BLaER1 (cell line): ENCODE measurements around the gene NDST1.

ENCODE experiments used
- H3K27ac ChIP-seq: shearing (Covaris generic); formaldehyde crosslinking; 2 replicates; pipeline ENCODE4 v1.8.1; 2022
- H3K27me3 ChIP-seq: shearing (Covaris generic); formaldehyde crosslinking; 2 replicates; pipeline ENCODE4 v1.8.1; 2022
- H3K36me3 ChIP-seq: shearing (Covaris generic); formaldehyde crosslinking; 2 replicates; pipeline ENCODE4 v1.8.1; 2022
- H3K4me1 ChIP-seq: shearing (Covaris generic); formaldehyde crosslinking; 2 replicates; pipeline ENCODE4 v1.8.1; 2022
- H3K4me2 ChIP-seq: shearing (Covaris generic); formaldehyde crosslinking; 2 replicates; pipeline ENCODE4 v1.8.1; 2022
- H3K4me3 ChIP-seq: shearing (Covaris generic); formaldehyde crosslinking; 2 replicates; pipeline ENCODE4 v1.8.1; 2022
- H3K9ac ChIP-seq: shearing (Covaris generic); formaldehyde crosslinking; 2 replicates; pipeline ENCODE4 v1.8.1; 2022
- H3K9me3 ChIP-seq: shearing (Covaris generic); formaldehyde crosslinking; 2 replicates; pipeline ENCODE4 v1.8.1; 2022
- H4K20me1 ChIP-seq: shearing (Covaris generic); formaldehyde crosslinking; 2 replicates; pipeline ENCODE4 v1.8.1; 2022
- Cebpa-rat ChIP-seq: shearing (Covaris generic); IDR thresholded peaks from 2 replicates; pipeline ENCODE4 v1.8.1; 2022

NDST1 gene

GRCh38 chr5:150599917-150600511 lies 92.1 kb downstream of the NDST1 start:
- TF ChIP-seq Cebpa-rat, result no peak
- H3K9ac ChIP-seq, result peak overlapping the region; percentile 76
- H3K4me2 ChIP-seq, result peak overlapping the region; percentile 93
- no peaks in the 10 kb centered on the region for H3K9me3 ChIP-seq
- no peaks in the 10 kb centered on the region for H4K20me1 ChIP-seq
- H3K27ac ChIP-seq, result peak overlapping the region; percentile 86
- H3K4me3 ChIP-seq, result peak overlapping the region; percentile 15
- H3K27me3 ChIP-seq, result no peaks in the 10 kb centered on the region
- H3K36me3 ChIP-seq, result no peaks in the 10 kb centered on the region
- peaks cover 95% of the 10 kb centered on the region for H3K4me1 ChIP-seq

GRCh38 chr5:150600616-150601490 lies 92.9 kb downstream of the NDST1 start:
- no peaks in the 10 kb centered on the region for H4K20me1 ChIP-seq
- H3K4me1 ChIP-seq, result peaks cover 95% of the 10 kb centered on the region
- H3K27me3 ChIP-seq, result no peaks in the 10 kb centered on the region
- H3K4me3 ChIP-seq, result peak overlapping the region; percentile 55
- H3K9me3 ChIP-seq, result no peaks in the 10 kb centered on the region
- peak overlapping the region; percentile 93 for H3K4me2 ChIP-seq
- no peak for TF ChIP-seq Cebpa-rat
- H3K9ac ChIP-seq, result peak overlapping the region; percentile 76
- peak overlapping the region; percentile 86 for H3K27ac ChIP-seq
- no peaks in the 10 kb centered on the region for H3K36me3 ChIP-seq

- no peak for TF ChIP-seq Cebpa-rat
- Histone ChIP-seq H3K27ac (peak overlapping the region; percentile 86), H3K36me3 (no peaks in the 10 kb centered on the region), H3K27me3 (no peaks in the 10 kb centered on the region), H3K4me3 (peak overlapping the region; percentile 55), H4K20me1 (no peaks in the 10 kb centered on the region), H3K9me3 (no peaks in the 10 kb centered on the region), H3K4me1 (peaks cover 95% of the 10 kb centered on the region), H3K9ac (peak overlapping the region; percentile 76), H3K4me2 (peak overlapping the region; percentile 93)
These were observed 93.8 kb downstream of the NDST1 start for GRCh38 chr5:150601491-150602345.

GRCh38 chr5:150603052-150603451 lies 95.1 kb downstream of the NDST1 start:
- H3K27ac ChIP-seq, result no peak overlapping the region; the same call in 1 of the 2 replicates
- no peaks in the 10 kb centered on the region for H3K27me3 ChIP-seq

GRCh38 chr5:150603491-150603890 lies 95.6 kb downstream of the NDST1 start:
- Histone ChIP-seq H3K9me3 (no peaks in the 10 kb centered on the region), H3K4me2 (peak overlapping the region; percentile 93), H4K20me1 (no peaks in the 10 kb centered on the region), H3K27ac (no peak overlapping the region; the same call in 1 of the 2 replicates), H3K27me3 (no peaks in the 10 kb centered on the region), H3K36me3 (no peaks in the 10 kb centered on the region), H3K4me1 (peaks cover 94% of the 10 kb centered on the region), H3K4me3 (no peak overlapping the region), H3K9ac (no peak overlapping the region)
- no peak for TF ChIP-seq Cebpa-rat

More at GRCh38 chr5:150603052-150603451, 95.1 kb downstream of the NDST1 start:
- Histone ChIP-seq H3K4me1 (peaks cover 94% of the 10 kb centered on the region), H3K9ac (no peak overlapping the region), H4K20me1 (no peaks in the 10 kb centered on the region), H3K4me3 (no peak overlapping the region), H3K4me2 (peak overlapping the region; percentile 93), H3K9me3 (no peaks in the 10 kb centered on the region), H3K36me3 (no peaks in the 10 kb centered on the region)
- TF ChIP-seq Cebpa-rat, result no peak

- no peak overlapping the region for H3K4me3 ChIP-seq
- no peak overlapping the region for H3K27ac ChIP-seq
- no peak for TF ChIP-seq Cebpa-rat
- 0 out of 2 replicates have a peak overlapping the region, but pooled peaks have one; percentile 93 for H3K4me2 ChIP-seq
- peaks cover 94% of the 10 kb centered on the region for H3K4me1 ChIP-seq
- H4K20me1 ChIP-seq, result no peaks in the 10 kb centered on the region
- H3K27me3 ChIP-seq, result no peaks in the 10 kb centered on the region
- 0 out of 2 replicates have a peak overlapping the region, but pooled peaks have one; percentile 18 for H3K9ac ChIP-seq
- no peaks in the 10 kb centered on the region for H3K36me3 ChIP-seq
- H3K9me3 ChIP-seq, result no peaks in the 10 kb centered on the region
These were observed 96.1 kb downstream of the NDST1 start for GRCh38 chr5:150604010-150604409.

GRCh38 chr5:150604894-150605440 lies 97.0 kb downstream of the NDST1 start:
- no peak overlapping the region for H3K27ac ChIP-seq
- H3K27me3 ChIP-seq, result no peaks in the 10 kb centered on the region

GRCh38 chr5:150605546-150605945 lies 97.6 kb downstream of the NDST1 start:
- no peaks in the 10 kb centered on the region for H3K9me3 ChIP-seq
- no peak overlapping the region; the same call in 1 of the 2 replicates for H3K9ac ChIP-seq
- H3K27me3 ChIP-seq, result no peaks in the 10 kb centered on the region
- H3K4me3 ChIP-seq, result no peak overlapping the region
- H3K4me2 ChIP-seq, result peak overlapping the region; percentile 18; the same call in 1 of the 2 replicates
- H3K27ac ChIP-seq, result no peak overlapping the region
- H4K20me1 ChIP-seq, result no peaks in the 10 kb centered on the region
- no peaks in the 10 kb centered on the region for H3K36me3 ChIP-seq
- peaks cover 94% of the 10 kb centered on the region for H3K4me1 ChIP-seq
- no peak for TF ChIP-seq Cebpa-rat

More at GRCh38 chr5:150604894-150605440, 97.0 kb downstream of the NDST1 start:
- H3K4me2 ChIP-seq, result peak overlapping the region; percentile 18; the same call in 1 of the 2 replicates
- no peak overlapping the region; the same call in 1 of the 2 replicates for H3K9ac ChIP-seq
- no peaks in the 10 kb centered on the region for H3K9me3 ChIP-seq
- H3K4me3 ChIP-seq, result no peak overlapping the region
- peaks cover 94% of the 10 kb centered on the region for H3K4me1 ChIP-seq
- no peaks in the 10 kb centered on the region for H4K20me1 ChIP-seq
- no peak for TF ChIP-seq Cebpa-rat
- H3K36me3 ChIP-seq, result no peaks in the 10 kb centered on the region

GRCh38 chr5:150606476-150606875 lies 98.5 kb downstream of the NDST1 start:
- Histone ChIP-seq H3K36me3 (no peaks in the 10 kb centered on the region), H3K9me3 (no peaks in the 10 kb centered on the region), H3K27ac (peak overlapping the region; percentile 52), H3K4me3 (no peak overlapping the region), H4K20me1 (no peaks in the 10 kb centered on the region), H3K4me2 (peak overlapping the region; percentile 57), H3K4me1 (peaks cover 94% of the 10 kb centered on the region), H3K9ac (peak overlapping the region; percentile 51; the same call in 1 of the 2 replicates), H3K27me3 (no peaks in the 10 kb centered on the region)
- no peak for TF ChIP-seq Cebpa-rat
